SK-MEL-5 (cell line): ENCODE measurements around the gene RAI14. TPM values are rescaled to one million over a fixed set of nuclear protein-coding genes. Genes with fewer than 3 reads are reported as not detected.
A peak's percentile ranks its signal among the peaks of the same experiment; 100 is the strongest.
"Not testable (repeated sequence)": the region's sequence is repeated elsewhere in the genome, so short reads cannot be mapped to it uniquely, and the experiment has no call there.

Experiments
- DNase-seq: peaks from one replicate; pipeline ENCODE4 v3.0.0-alpha.2; 2016; ENCODE audit warnings: low read depth, low spot score
- in situ Hi-C: cut with HindIII; loops from 2 replicates; pipeline ENCODE4 v1.10.0; 2016; ENCODE audit warnings: low sequenced_read_pairs, high pct_unique_total_duplicates, low pct_unique_long_range_greater_than_20kb
- total RNA-seq: library from RNA; depleted of rRNA; stranded (reverse); fragments of >200 nt; shearing (Covaris generic); gene quantifications from 2 replicates; pipeline ENCODE4 v1.2.3, GENCODE V29; 2014

The RAI14 gene
- total RNA-seq, 1 experiment from 2014 or later = 45.1 TPM

GRCh38 chr5:34767180-34767579, 111.1 kb downstream of the RAI14 start:
- in situ Hi-C loops = no loop called here
- no peak for DNase-seq

GRCh38 chr5:34770486-34770885, 114.4 kb downstream of the RAI14 start:
- DNase-seq = no peak
- in situ Hi-C loops = no loop called here

GRCh38 chr5:34771076-34771475, 114.9 kb downstream of the RAI14 start:
- DNase-seq = no peak
- in situ Hi-C loops = no loop called here

GRCh38 chr5:34772267-34773098, 116.4 kb downstream of the RAI14 start:
- in situ Hi-C loops = no loop called here
- DNase-seq = no peak

- no peak for DNase-seq
- in situ Hi-C loops = no loop called here
Measured at GRCh38 chr5:34774139-34774538, 118.0 kb downstream of the RAI14 start.

- in situ Hi-C loops, DNase-seq: not testable (repeated sequence)
Measured at GRCh38 chr5:34774678-34775077, 118.5 kb downstream of the RAI14 start.

GRCh38 chr5:34775886-34776285, 119.8 kb downstream of the RAI14 start:
- in situ Hi-C loops = no loop called here

GRCh38 chr5:34778091-34778850, 122.1 kb downstream of the RAI14 start:
- no peak for DNase-seq
- in situ Hi-C loops = no loop called here

More at GRCh38 chr5:34775886-34776285, 119.8 kb downstream of the RAI14 start:
- DNase-seq = peak; percentile 84

- DNase-seq, in situ Hi-C loops: not testable (repeated sequence)
Measured at GRCh38 chr5:34783892-34784291, 127.8 kb downstream of the RAI14 start.

GRCh38 chr5:34787035-34787434, 130.9 kb downstream of the RAI14 start:
- in situ Hi-C loops = no loop called here
- DNase-seq = no peak

GRCh38 chr5:34789021-34789531, 132.9 kb downstream of the RAI14 start:
- in situ Hi-C loops = no loop called here
- DNase-seq = peak; percentile 75

GRCh38 chr5:34789639-34790038, 133.5 kb downstream of the RAI14 start:
- DNase-seq = no peak
- in situ Hi-C loops = no loop called here

- in situ Hi-C loops = no loop called here
- no peak for DNase-seq
Measured at GRCh38 chr5:34790069-34790468, 133.9 kb downstream of the RAI14 start.

GRCh38 chr5:34791761-34792244, 135.7 kb downstream of the RAI14 start:
- no peak for DNase-seq
- in situ Hi-C loops = no loop called here

GRCh38 chr5:34802834-34803563, 146.9 kb downstream of the RAI14 start:
- no peak for DNase-seq
- in situ Hi-C loops = no loop called here

GRCh38 chr5:34803974-34804732, 148.0 kb downstream of the RAI14 start:
- in situ Hi-C loops = no loop called here
- DNase-seq = no peak

- no peak for DNase-seq
- in situ Hi-C loops = no loop called here
Measured at GRCh38 chr5:34804913-34805312, 148.8 kb downstream of the RAI14 start.
